ENCODE data around the gene IL18RAP.

Gene IL18RAP

DNA sequence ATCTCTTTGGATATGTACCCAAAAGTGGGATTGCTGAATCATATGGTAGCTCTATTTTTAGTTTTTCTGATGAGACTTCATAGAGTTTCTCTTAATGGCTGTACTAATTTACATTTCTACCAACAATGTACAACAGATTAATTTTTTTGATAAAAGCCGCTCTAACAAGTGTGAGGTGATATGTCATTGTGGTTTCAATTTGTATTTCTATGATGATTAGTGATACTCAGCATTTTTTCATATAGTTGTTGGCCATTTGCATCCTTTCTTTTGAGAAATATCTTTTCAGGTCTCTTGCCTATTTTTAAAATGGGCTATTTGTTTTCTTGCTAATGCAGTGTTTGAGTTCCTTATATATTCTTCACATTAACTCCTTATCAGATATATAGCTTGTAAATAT, 4.3 kb downstream of the IL18RAP start:
- no peak for TF ChIP-seq EZH2 (IDR thresholded peaks at IDR 0.05; ENCODE audit: borderline replicate concordance, low read length)
- TF ChIP-seq, protein P1, sequence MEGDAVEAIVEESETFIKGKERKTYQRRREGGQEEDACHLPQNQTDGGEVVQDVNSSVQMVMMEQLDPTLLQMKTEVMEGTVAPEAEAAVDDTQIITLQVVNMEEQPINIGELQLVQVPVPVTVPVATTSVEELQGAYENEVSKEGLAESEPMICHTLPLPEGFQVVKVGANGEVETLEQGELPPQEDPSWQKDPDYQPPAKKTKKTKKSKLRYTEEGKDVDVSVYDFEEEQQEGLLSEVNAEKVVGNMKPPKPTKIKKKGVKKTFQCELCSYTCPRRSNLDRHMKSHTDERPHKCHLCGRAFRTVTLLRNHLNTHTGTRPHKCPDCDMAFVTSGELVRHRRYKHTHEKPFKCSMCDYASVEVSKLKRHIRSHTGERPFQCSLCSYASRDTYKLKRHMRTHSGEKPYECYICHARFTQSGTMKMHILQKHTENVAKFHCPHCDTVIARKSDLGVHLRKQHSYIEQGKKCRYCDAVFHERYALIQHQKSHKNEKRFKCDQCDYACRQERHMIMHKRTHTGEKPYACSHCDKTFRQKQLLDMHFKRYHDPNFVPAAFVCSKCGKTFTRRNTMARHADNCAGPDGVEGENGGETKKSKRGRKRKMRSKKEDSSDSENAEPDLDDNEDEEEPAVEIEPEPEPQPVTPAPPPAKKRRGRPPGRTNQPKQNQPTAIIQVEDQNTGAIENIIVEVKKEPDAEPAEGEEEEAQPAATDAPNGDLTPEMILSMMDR (IDR thresholded peaks at IDR 0.05; ENCODE audit: low read length), result no peak
- no peak overlapping the region for H2AFZ ChIP-seq (ENCODE audit: low read length)

DNA sequence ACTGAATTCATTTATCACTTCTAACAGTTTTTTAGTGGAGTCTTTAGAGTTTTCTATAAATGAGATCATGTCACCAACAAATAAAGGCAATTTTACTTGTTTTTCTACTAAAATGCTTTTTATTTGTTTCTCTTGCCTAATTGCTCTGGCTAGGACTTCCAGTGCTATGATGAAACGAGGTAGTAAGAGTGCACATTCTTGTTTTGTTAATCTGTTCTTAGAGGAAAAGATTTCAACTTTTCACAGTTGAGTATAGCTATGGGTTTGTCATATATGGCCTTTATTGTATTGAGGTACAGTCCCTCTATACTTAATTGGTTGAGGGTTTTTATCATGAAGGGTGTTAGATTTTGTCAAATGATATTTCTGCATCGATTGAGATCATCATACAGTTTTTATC, 5.6 kb downstream of the IL18RAP start:
- Histone ChIP-seq H3F3A (ENCODE audit: insufficient read depth, low read length) (no peaks in the 10 kb centered on the region), H3K4me1 (ENCODE audit: insufficient read depth, low read length, severe bottlenecking) (no peaks in the 10 kb centered on the region), H2AFZ (ENCODE audit: low read length) (no peak overlapping the region), H3K9me2 (ENCODE audit: low read depth, low read length) (no peaks in the 10 kb centered on the region), H3K27ac (ENCODE audit: low read depth, low read length, poor library complexity, severe bottlenecking) (no peak overlapping the region), H3K9ac (ENCODE audit: low read length) (no peak overlapping the region), H3K9me3 (ENCODE audit: low read length) (no peaks in the 10 kb centered on the region), H3K4me2 (ENCODE audit: low read length) (no peak overlapping the region), H4K20me1 (ENCODE audit: insufficient read depth, low read length) (no peaks in the 10 kb centered on the region), H3K4me3 (ENCODE audit: low read depth, low read length, poor library complexity, severe bottlenecking) (no peak overlapping the region), H3K79me2 (ENCODE audit: insufficient read depth, low read length) (no peaks in the 10 kb centered on the region), H3K27me3 (ENCODE audit: insufficient read depth, low read length) (no peaks in the 10 kb centered on the region), H3K36me3 (ENCODE audit: insufficient read depth, low read length) (no peaks in the 10 kb centered on the region)
- TF ChIP-seq, protein P1 (IDR thresholded peaks at IDR 0.05; ENCODE audit: low read length), result no peak
- TF ChIP-seq EZH2 (IDR thresholded peaks at IDR 0.05; ENCODE audit: borderline replicate concordance, low read length), result no peak

More for the DNA sequence above, 4.3 kb downstream of the IL18RAP start:
- Histone ChIP-seq H3K79me2 (ENCODE audit: insufficient read depth, low read length) (no peaks in the 10 kb centered on the region), H3K27ac (ENCODE audit: low read depth, low read length, poor library complexity, severe bottlenecking) (no peak overlapping the region), H4K20me1 (ENCODE audit: insufficient read depth, low read length) (no peaks in the 10 kb centered on the region), H3K27me3 (ENCODE audit: insufficient read depth, low read length) (no peaks in the 10 kb centered on the region), H3K4me3 (ENCODE audit: low read depth, low read length, poor library complexity, severe bottlenecking) (no peak overlapping the region), H3K4me2 (ENCODE audit: low read length) (no peak overlapping the region), H3K4me1 (ENCODE audit: insufficient read depth, low read length, severe bottlenecking) (no peaks in the 10 kb centered on the region), H3K9me3 (ENCODE audit: low read length) (no peaks in the 10 kb centered on the region), H3F3A (ENCODE audit: insufficient read depth, low read length) (no peaks in the 10 kb centered on the region), H3K36me3 (ENCODE audit: insufficient read depth, low read length) (no peaks in the 10 kb centered on the region), H3K9me2 (ENCODE audit: low read depth, low read length) (no peaks in the 10 kb centered on the region), H3K9ac (ENCODE audit: low read length) (no peak overlapping the region)

DNA sequence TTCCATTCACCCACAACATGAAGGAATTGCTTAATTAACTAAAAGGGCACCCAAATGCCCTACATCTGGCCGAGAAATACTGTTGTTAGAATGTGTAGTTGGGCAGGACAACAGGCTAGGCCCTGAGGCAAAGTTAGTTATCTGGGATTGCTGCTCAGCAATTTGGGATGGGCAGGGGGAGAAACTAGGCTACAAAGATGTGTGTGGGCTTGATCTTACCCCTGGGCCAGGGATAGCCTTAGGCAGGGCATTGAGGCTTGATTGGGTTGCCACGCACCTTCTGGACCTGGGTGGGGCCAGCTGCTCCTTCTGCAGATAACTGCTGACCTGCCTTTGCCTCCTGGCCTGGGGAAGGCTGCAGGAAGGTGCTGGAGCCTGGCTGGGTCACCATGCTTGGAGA, 9.4 kb downstream of the IL18RAP start:
- Histone ChIP-seq H3K27me3 (ENCODE audit: insufficient read depth, low read length) (no peaks in the 10 kb centered on the region), H3K36me3 (ENCODE audit: insufficient read depth, low read length) (no peaks in the 10 kb centered on the region), H2AFZ (ENCODE audit: low read length) (no peak overlapping the region), H3F3A (ENCODE audit: insufficient read depth, low read length) (no peaks in the 10 kb centered on the region), H3K4me3 (ENCODE audit: low read depth, low read length, poor library complexity, severe bottlenecking) (no peak overlapping the region), H3K9me3 (ENCODE audit: low read length) (no peaks in the 10 kb centered on the region), H3K27ac (ENCODE audit: low read depth, low read length, poor library complexity, severe bottlenecking) (no peak overlapping the region), H3K9me2 (ENCODE audit: low read depth, low read length) (no peaks in the 10 kb centered on the region), H3K4me2 (ENCODE audit: low read length) (no peak overlapping the region), H4K20me1 (ENCODE audit: insufficient read depth, low read length) (no peaks in the 10 kb centered on the region), H3K4me1 (ENCODE audit: insufficient read depth, low read length, severe bottlenecking) (no peaks in the 10 kb centered on the region), H3K9ac (ENCODE audit: low read length) (no peak overlapping the region), H3K79me2 (ENCODE audit: insufficient read depth, low read length) (no peaks in the 10 kb centered on the region)
- TF ChIP-seq, protein P1 (IDR thresholded peaks at IDR 0.05; ENCODE audit: low read length), result no peak
- no peak for TF ChIP-seq EZH2 (IDR thresholded peaks at IDR 0.05; ENCODE audit: borderline replicate concordance, low read length)

Measured in OCI-LY1 (cell line).